HepG2 (cell line): ENCODE measurements around the gene APBA3. TPM values are rescaled to one million over a fixed set of nuclear protein-coding genes. Genes with fewer than 3 reads are reported as not detected.

Source experiments
- AGO2 ChIP-seq: fragments of 200-400 bp; formaldehyde crosslinking; optimal IDR thresholded peaks from 2 replicates; pipeline ENCODE3; 2017; ENCODE audit warnings: mild to moderate bottlenecking, low read depth, low read length, moderate library complexity
- ATF4 ChIP-seq, 2 experiments: fragments of 450-650 bp in 1 of 2; sonication (generic) in 1 of 2; formaldehyde crosslinking; IDR thresholded peaks; 2 replicates each; pipeline versions ENCODE4 v1.5.0 to v1.8.0; 2020 to 2022; ENCODE audit warnings: mild to moderate bottlenecking in 1 of 2, missing genetic modification reagents in 1 of 2
- CHD4 ChIP-seq: fragments of 200-600 bp; sonication (generic); IDR thresholded peaks from 2 replicates; pipeline ENCODE4 v1.7.0; 2017; ENCODE audit warnings: mild to moderate bottlenecking, low read length, borderline replicate concordance
- DDIT3 ChIP-seq: sonication (generic); formaldehyde crosslinking; IDR thresholded peaks from 2 replicates; pipeline ENCODE4 v1.4.0; 2020; ENCODE audit warnings: mild to moderate bottlenecking, missing genetic modification reagents
- FIP1L1 ChIP-seq: fragments of 200-400 bp; formaldehyde crosslinking; IDR thresholded peaks from 2 replicates; pipeline ENCODE4 v1.6.1; 2018; ENCODE audit warnings: low read depth, mild to moderate bottlenecking, low read length, moderate library complexity, borderline replicate concordance; ENCODE audit not compliant: insufficient read depth
- GATAD2A ChIP-seq: IDR thresholded peaks from 2 replicates; pipeline ENCODE4 v1.6.1; 2016
- GZF1 ChIP-seq: sonication (generic); formaldehyde crosslinking; IDR thresholded peaks from 2 replicates; pipeline ENCODE4 v1.5.1; 2020; ENCODE audit warnings: mild to moderate bottlenecking, missing genetic modification reagents
- NR2F1 ChIP-seq, 2 experiments: fragments of 450-650 bp in 1 of 2; formaldehyde crosslinking in 1 of 2; IDR thresholded peaks; 2 replicates each; pipeline versions ENCODE4 v1.5.0 to v1.6.1; 2016 to 2020; ENCODE audit warnings: mild to moderate bottlenecking in 1 of 2, missing compliant biosample characterization in 1 of 2, missing genetic modification reagents in 1 of 2, moderate library complexity in 1 of 2
- RFXAP ChIP-seq: sonication (generic); formaldehyde crosslinking; IDR thresholded peaks from 2 replicates; pipeline ENCODE4 v1.4.0; 2020; ENCODE audit warnings: missing genetic modification reagents, borderline replicate concordance
- ZBTB4 ChIP-seq: sonication (generic); formaldehyde crosslinking; IDR thresholded peaks from 2 replicates; pipeline ENCODE4 v1.4.0; 2020; ENCODE audit warnings: missing genetic modification reagents, mild to moderate bottlenecking, borderline replicate concordance
- ZFP36 ChIP-seq: fragments of 150-350 bp; IDR thresholded peaks from 2 replicates; pipeline ENCODE4 v1.6.1; 2018; ENCODE audit warnings: borderline replicate concordance, low read length, low read depth; ENCODE audit not compliant: partially characterized antibody
- ZHX1 ChIP-seq: sonication (generic); formaldehyde crosslinking; IDR thresholded peaks from 2 replicates; pipeline ENCODE4 v1.8.1; 2022; ENCODE audit warnings: low read depth, mild to moderate bottlenecking, missing genetic modification reagents
- ZNF280D ChIP-seq: sonication (generic); formaldehyde crosslinking; IDR thresholded peaks from 2 replicates; pipeline ENCODE4 v1.5.1; 2020; ENCODE audit warnings: mild to moderate bottlenecking, missing genetic modification reagents
- ZNF3 ChIP-seq: IDR thresholded peaks from 2 replicates; pipeline ENCODE4 v1.7.0; 2017; ENCODE audit warnings: inconsistent platforms
- polyA plus RNA-seq, 8 experiments: library from polyadenylated mRNA; depleted of rRNA in 3 of 8; stranded (reverse) in 7 of 8; unstranded in 1 of 8; fragments of >200 nt; fragmentation: Illumina TruSeq in 4 of 8; extraction: Trizol in 4 of 8; gene quantifications; 2 replicates each; pipeline versions ENCODE4 v1.2.1 to v1.2.3, GENCODE V29; 2011 to 2016; ENCODE audit warnings: low read depth in 4 of 8, missing spikeins in 1 of 8, mixed read lengths in 1 of 8; ENCODE audit not compliant: insufficient read depth in 1 of 8
- total RNA-seq, 5 experiments: library from RNA; depleted of rRNA; stranded (reverse); fragments of >200 nt; fragmentation: Illumina TruSeq; extraction: Trizol; gene quantifications; 2 replicates each; pipeline ENCODE4 v1.2.3, GENCODE V29; 2016; ENCODE audit warnings: low read depth in 1 of 5

The APBA3 gene
- total and polyA plus RNA-seq, 2 of the 13 experiments (the other 11 are each of a cell fraction or from before 2014, with no cell fraction given), result 14.2 to 14.3 TPM

- TF ChIP-seq ZBTB4 (0 out of 2 replicates have a peak, but pooled peaks have one; percentile 32), NR2F1 (CRISPR knock-in tag; IDR thresholded peaks at IDR 0.05) (0 out of 4 replicates have a peak, but pooled peaks of 1 of the 2 experiments have one; percentile 16), ATF4 (CRISPR knock-in tag; IDR thresholded peaks at IDR 0.05) (0 out of 4 replicates have a peak, but pooled peaks of 1 of the 2 experiments have one; percentile 18), GATAD2A (CRISPR knock-in tag) (peak; percentile 42), FIP1L1 (0 out of 2 replicates have a peak, but pooled peaks have one; percentile 87), DDIT3 (CRISPR knock-in tag) (no peak), ZHX1 (CRISPR knock-in tag) (0 out of 2 replicates have a peak, but pooled peaks have one; percentile 51), ZFP36 (peak; percentile 14), ZNF3 (CRISPR knock-in tag) (0 out of 2 replicates have a peak, but pooled peaks have one; percentile 43), AGO2 (peak; percentile 30), CHD4 (peak; percentile 96; the same call in 1 of the 2 replicates), GZF1 (CRISPR knock-in tag) (no peak), ZNF280D (CRISPR knock-in tag) (peak; percentile 82; the same call in 1 of the 2 replicates), RFXAP (CRISPR knock-in tag) (0 out of 2 replicates have a peak, but pooled peaks have one; percentile 60)
Observed at GRCh38 chr19:3721131-3721886, 40.2 kb downstream of the APBA3 start (continued).
